Measurements from ENCODE around the gene PCDHGA5.
"Not testable (repeated sequence)": the region's sequence is repeated elsewhere in the genome, so short reads cannot be mapped to it uniquely, and the experiment has no call there.

The PCDHGA5 gene

GRCh38 chr5:141399555-141400258 is 35.7 kb downstream of the PCDHGA5 start:
- ATAC-seq (replicated peaks) (no peak), DNase-seq (no peak)
- Mint-ChIP-seq H3K36me3 (ENCODE audit: insufficient read depth) (peaks cover 4% of the 10 kb centered on the region), H3K4me3 (no peak overlapping the region), H3K4me1 (ENCODE audit: low read depth in 2 of 2) (peaks cover 0 to 3% of the 10 kb centered on the region in 2 donors), H3K27ac (no peak overlapping the region), H3K27me3 (peaks cover 50 to 77% of the 10 kb centered on the region in 2 donors), H3K9me3 (peaks cover 0 to 5% of the 10 kb centered on the region in 2 donors)

GRCh38 chr5:141402553-141403243 is 38.7 kb downstream of the PCDHGA5 start, which contains the start of gene PCDHGA9:
Gene PCDHGA9 (plus strand): TSS chr5:141402778. CDS start chr5:141402953, 175 bp downstream.
- Mint-ChIP-seq H3K27me3 (peaks cover 61 to 79% of the 10 kb centered on the region in 2 donors), H3K4me1 (ENCODE audit: low read depth in 2 of 2) (peaks cover 0 to 3% of the 10 kb centered on the region in 2 donors), H3K9me3 (peaks cover 0 to 5% of the 10 kb centered on the region in 2 donors), H3K27ac (no peak within 1 kb of the TSS), H3K36me3 (ENCODE audit: insufficient read depth) (peaks cover 2% of the 10 kb centered on the region), H3K4me3 (peak within 1 kb of the TSS; percentile 29 to 51)
- no peak for ATAC-seq (replicated peaks)
- no peak for DNase-seq

DNA sequence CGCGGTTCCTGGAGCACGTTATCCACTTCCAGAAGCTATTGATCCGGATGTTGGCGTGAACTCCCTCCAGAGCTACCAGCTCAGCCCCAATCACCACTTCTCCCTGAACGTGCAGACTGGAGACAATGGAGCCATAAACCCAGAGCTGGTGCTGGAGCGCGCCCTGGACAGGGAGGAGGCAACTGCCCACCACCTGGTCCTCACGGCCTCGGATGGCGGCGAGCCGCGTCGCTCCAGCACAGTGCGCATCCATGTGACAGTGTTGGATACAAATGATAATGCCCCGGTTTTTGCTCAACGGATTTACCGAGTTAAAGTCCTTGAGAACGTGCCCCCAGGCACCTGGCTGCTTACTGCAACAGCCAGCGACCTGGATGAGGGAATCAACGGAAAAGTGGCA is 39.4 kb downstream of the PCDHGA5 start:
- DNase-seq: no peak
- Mint-ChIP-seq H3K27ac (no peak overlapping the region), H3K27me3 (peaks cover 66 to 86% of the 10 kb centered on the region in 2 donors), H3K9me3 (peaks cover 0 to 5% of the 10 kb centered on the region in 2 donors), H3K4me3 (peak overlapping the region in 1 of 2 donors; percentile 29), H3K4me1 (ENCODE audit: low read depth in 2 of 2) (peaks cover 0 to 3% of the 10 kb centered on the region in 2 donors), H3K36me3 (ENCODE audit: insufficient read depth) (no peaks in the 10 kb centered on the region)
- no peak for ATAC-seq (replicated peaks)

DNA sequence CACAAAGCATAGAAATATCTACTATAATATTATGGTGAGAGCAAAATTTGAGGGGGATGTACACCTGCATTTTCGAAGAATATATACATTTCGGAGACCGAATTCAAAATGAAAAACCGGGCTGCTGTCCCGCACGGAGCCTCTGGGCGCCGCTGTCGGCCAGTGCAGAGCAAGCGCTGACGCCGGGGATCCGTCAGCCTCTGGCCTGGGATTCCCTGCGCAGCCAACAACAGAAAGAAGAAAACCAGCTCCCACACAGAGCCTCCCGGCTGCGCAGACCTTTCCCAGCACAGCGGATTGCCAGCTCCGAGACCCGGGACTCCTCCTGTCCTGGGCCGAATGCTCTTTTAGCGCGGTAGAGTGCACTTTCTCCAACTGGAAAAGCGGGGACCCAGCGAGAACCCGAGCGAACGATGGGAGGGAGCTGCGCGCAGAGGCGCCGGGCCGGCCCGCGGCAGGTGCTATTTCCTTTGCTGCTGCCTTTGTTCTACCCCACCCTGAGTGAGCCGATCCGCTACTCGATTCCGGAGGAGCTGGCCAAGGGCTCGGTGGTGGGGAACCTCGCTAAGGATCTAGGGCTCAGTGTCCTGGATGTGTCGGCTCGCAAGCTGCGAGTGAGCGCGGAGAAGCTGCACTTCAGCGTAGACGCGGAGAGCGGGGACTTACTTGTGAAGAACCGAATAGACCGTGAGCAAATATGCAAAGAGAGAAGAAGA is 44.0 kb downstream of the PCDHGA5 start, which contains the start of gene PCDHGB6:
Gene PCDHGB6, plus strand, starts transcription at position 232 of the 716 bp plus-strand sequence. Its CDS starts 182 bp downstream, at position 414.
- H3K4me3 Mint-ChIP-seq: peak within 1 kb of the TSS; percentile 23 to 48
- peaks cover 55 to 73% of the 10 kb centered on the region in 2 donors for H3K27me3 Mint-ChIP-seq
- not testable (repeated sequence) for DNase-seq; ATAC-seq (replicated peaks); H3K4me1 Mint-ChIP-seq (ENCODE audit: low read depth in 2 of 2); H3K27ac Mint-ChIP-seq; H3K36me3 Mint-ChIP-seq (ENCODE audit: insufficient read depth); H3K9me3 Mint-ChIP-seq

DNA sequence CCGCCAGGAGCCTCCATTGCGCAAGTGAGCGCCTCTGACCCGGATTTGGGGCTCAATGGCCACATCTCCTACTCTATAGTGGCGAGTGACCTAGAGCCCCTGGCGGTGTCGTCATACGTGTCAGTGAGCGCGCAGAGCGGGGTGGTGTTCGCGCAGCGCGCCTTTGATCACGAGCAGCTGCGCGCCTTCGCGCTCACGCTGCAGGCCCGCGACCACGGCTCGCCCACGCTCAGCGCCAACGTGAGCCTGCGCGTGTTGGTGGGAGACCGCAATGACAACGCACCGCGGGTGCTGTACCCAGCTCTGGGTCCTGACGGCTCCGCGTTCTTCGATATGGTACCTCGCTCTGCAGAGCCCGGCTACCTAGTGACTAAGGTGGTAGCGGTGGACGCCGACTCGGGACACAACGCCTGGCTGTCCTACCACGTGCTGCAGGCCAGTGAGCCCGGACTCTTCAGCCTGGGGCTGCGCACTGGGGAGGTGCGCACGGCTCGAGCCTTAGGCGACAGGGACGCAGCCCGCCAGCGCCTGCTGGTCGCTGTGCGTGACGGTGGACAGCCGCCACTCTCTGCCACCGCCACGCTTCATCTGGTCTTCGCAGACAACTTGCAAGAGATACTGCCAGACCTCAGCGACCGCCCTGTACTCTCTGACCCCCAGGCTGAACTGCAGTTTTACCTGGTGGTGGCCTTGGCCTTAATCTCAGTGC is 45.8 kb downstream of the PCDHGA5 start:
- DNase-seq: no peak
- Mint-ChIP-seq H3K9me3 (peaks cover 7% of the 10 kb centered on the region in 2 donors), H3K36me3 (ENCODE audit: insufficient read depth) (peaks cover 7% of the 10 kb centered on the region), H3K27me3 (peaks cover 57 to 73% of the 10 kb centered on the region in 2 donors), H3K4me3 (no peak overlapping the region), H3K27ac (no peak overlapping the region), H3K4me1 (ENCODE audit: low read depth in 2 of 2) (peaks cover 8 to 15% of the 10 kb centered on the region in 2 donors)
- ATAC-seq (replicated peaks): no peak

- peaks cover 7% of the 10 kb centered on the region for H3K36me3 Mint-ChIP-seq (ENCODE audit: insufficient read depth)
- no peak overlapping the region for H3K4me3 Mint-ChIP-seq
- H3K4me1 Mint-ChIP-seq (ENCODE audit: low read depth in 2 of 2): peaks cover 8 to 19% of the 10 kb centered on the region in 2 donors
- H3K27me3 Mint-ChIP-seq: peaks cover 56 to 72% of the 10 kb centered on the region in 2 donors
- H3K27ac Mint-ChIP-seq: no peak overlapping the region
- peaks cover 7% of the 10 kb centered on the region in 2 donors for H3K9me3 Mint-ChIP-seq
- no peak for DNase-seq
- ATAC-seq (replicated peaks): no peak
Observed at GRCh38 chr5:141411575-141411974, 47.6 kb downstream of the PCDHGA5 start.

GRCh38 chr5:141412854-141413539 is 49.0 kb downstream of the PCDHGA5 start, which contains the start of gene PCDHGA10:
Gene PCDHGA10 (plus strand): TSS chr5:141412987. CDS start chr5:141413176, 189 bp downstream.
- peaks cover 63 to 77% of the 10 kb centered on the region in 2 donors for H3K27me3 Mint-ChIP-seq

DNA sequence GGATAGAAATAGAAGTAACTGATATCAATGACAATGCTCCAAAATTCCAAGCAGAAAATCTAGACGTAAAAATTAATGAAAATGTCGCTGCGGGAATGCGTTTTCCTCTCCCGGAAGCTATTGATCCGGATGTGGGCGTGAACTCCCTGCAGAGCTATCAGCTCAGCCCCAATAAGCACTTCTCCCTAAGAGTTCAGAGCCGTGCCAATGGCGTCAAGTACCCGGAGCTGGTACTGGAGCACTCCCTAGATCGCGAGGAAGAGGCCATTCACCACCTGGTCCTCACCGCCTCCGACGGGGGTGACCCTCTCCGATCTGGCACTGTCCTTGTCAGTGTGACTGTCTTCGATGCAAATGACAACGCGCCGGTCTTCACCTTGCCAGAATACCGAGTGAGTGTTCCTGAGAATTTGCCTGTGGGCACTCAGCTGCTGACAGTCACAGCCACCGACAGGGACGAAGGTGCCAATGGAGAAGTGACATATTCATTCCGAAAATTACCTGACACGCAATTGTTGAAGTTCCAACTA is 49.6 kb downstream of the PCDHGA5 start:
- Mint-ChIP-seq H3K4me1 (ENCODE audit: low read depth in 2 of 2) (peaks cover 10 to 22% of the 10 kb centered on the region in 2 donors), H3K27ac (peak overlapping the region in 1 of 2 donors; percentile 63), H3K4me3 (peak overlapping the region; percentile 79 to 81), H3K36me3 (ENCODE audit: insufficient read depth) (peaks cover 11% of the 10 kb centered on the region), H3K9me3 (peaks cover 8 to 16% of the 10 kb centered on the region in 2 donors), H3K27me3 (peaks cover 64 to 77% of the 10 kb centered on the region in 2 donors)
- ATAC-seq (replicated peaks) (no peak), DNase-seq (no peak)

More at GRCh38 chr5:141412854-141413539, 49.0 kb downstream of the PCDHGA5 start, which contains the start of gene PCDHGA10:
- Mint-ChIP-seq H3K36me3 (ENCODE audit: insufficient read depth) (peaks cover 11% of the 10 kb centered on the region), H3K9me3 (peaks cover 7 to 10% of the 10 kb centered on the region in 2 donors), H3K4me1 (ENCODE audit: low read depth in 2 of 2) (peaks cover 10 to 22% of the 10 kb centered on the region in 2 donors), H3K27ac (peak within 1 kb of the TSS in 1 of 2 donors; percentile 63), H3K4me3 (peak within 1 kb of the TSS; percentile 79 to 81)
- peak; percentile 35 to 40 (median 35) for DNase-seq
- peak; percentile 80 for ATAC-seq (replicated peaks)

DNA sequence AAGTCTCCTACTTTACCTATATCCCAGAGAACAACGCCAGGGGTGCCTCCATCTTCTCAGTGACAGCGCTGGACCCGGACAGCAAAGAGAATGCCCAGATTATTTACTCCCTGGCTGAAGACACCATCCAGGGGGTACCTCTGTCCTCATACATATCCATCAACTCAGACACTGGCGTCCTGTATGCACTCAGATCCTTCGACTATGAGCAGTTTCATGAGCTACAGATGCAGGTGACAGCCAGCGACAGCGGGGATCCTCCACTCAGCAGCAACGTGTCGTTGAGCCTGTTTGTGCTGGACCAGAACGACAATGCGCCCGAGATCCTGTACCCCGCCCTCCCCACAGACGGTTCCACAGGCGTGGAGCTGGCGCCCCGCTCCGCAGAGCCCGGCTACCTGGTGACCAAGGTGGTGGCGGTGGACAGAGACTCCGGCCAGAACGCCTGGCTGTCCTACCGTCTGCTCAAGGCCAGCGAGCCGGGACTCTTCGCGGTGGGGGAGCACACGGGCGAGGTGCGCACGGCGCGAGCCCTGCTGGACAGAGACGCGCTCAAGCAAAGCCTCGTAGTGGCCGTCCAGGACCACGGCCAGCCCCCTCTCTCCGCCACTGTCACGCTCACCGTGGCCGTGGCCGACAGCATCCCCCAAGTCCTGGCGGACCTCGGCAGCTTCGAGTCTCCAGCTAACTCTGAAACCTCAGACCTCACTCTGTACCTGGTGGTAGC is 50.7 kb downstream of the PCDHGA5 start:
- H3K4me3 Mint-ChIP-seq: peak overlapping the region; percentile 7 to 43
- ATAC-seq (replicated peaks); H3K27ac Mint-ChIP-seq; DNase-seq: not testable (repeated sequence)
- H3K36me3 Mint-ChIP-seq (ENCODE audit: insufficient read depth): peaks cover 18% of the 10 kb centered on the region
- H3K9me3 Mint-ChIP-seq: peaks cover 7 to 19% of the 10 kb centered on the region in 2 donors
- H3K27me3 Mint-ChIP-seq: peaks cover 61 to 77% of the 10 kb centered on the region in 2 donors
- H3K4me1 Mint-ChIP-seq (ENCODE audit: low read depth in 2 of 2): peaks cover 10 to 22% of the 10 kb centered on the region in 2 donors

GRCh38 chr5:141415275-141415618 is 51.3 kb downstream of the PCDHGA5 start:
- Mint-ChIP-seq H3K4me3 (peak overlapping the region; percentile 41 to 43), H3K9me3 (peaks cover 7 to 15% of the 10 kb centered on the region in 2 donors), H3K27me3 (peaks cover 62 to 77% of the 10 kb centered on the region in 2 donors), H3K4me1 (ENCODE audit: low read depth in 2 of 2) (peaks cover 10 to 21% of the 10 kb centered on the region in 2 donors), H3K36me3 (ENCODE audit: insufficient read depth) (peaks cover 12% of the 10 kb centered on the region)
- ATAC-seq (replicated peaks); DNase-seq; H3K27ac Mint-ChIP-seq: not testable (repeated sequence)
